Astrocyte (in vitro differentiated cells and primary cell): ENCODE results near the gene FBN1. TPM values are rescaled to one million over a fixed set of nuclear protein-coding genes. Genes with fewer than 3 reads are reported as not detected.

Experiments used
- DNase-seq: peaks from one replicate; pipeline ENCODE4 v3.0.0-alpha.2; 2010; ENCODE audit warnings: low read depth
- FAIRE-seq: peaks from 2 replicates; lab custom pipeline; 2011; peaks lifted over from hg19 to GRCh38; lab: Jason Lieb, UNC
- H2AFZ ChIP-seq: 2 replicates; pipeline ENCODE4 v1.6.0; 2012; ENCODE audit warnings: low read depth, low read length, inconsistent platforms
- H3K27ac ChIP-seq: 2 replicates; pipeline ENCODE4 v1.5.1; 2011; ENCODE audit warnings: low read depth, low read length, inconsistent platforms
- H3K27me3 ChIP-seq: 2 replicates; pipeline ENCODE4 v1.6.0; 2011; ENCODE audit warnings: low read length, inconsistent platforms; ENCODE audit not compliant: insufficient read depth
- H3K36me3 ChIP-seq: 2 replicates; pipeline ENCODE4 v1.5.1; 2011; ENCODE audit warnings: low read length, inconsistent platforms; ENCODE audit not compliant: insufficient read depth
- H3K4me1 ChIP-seq: 2 replicates; pipeline ENCODE4 v1.5.1; 2011; ENCODE audit warnings: low read length, inconsistent platforms; ENCODE audit not compliant: insufficient read depth
- H3K4me2 ChIP-seq: 2 replicates; pipeline ENCODE4 v1.6.0; 2012; ENCODE audit warnings: low read length, inconsistent platforms
- H3K4me3 ChIP-seq: 2 replicates; pipeline ENCODE4 v1.5.1; 2011; ENCODE audit warnings: low read depth, mild to moderate bottlenecking, low read length, inconsistent platforms; ENCODE audit not compliant: insufficient read depth
- H3K79me2 ChIP-seq: 2 replicates; pipeline ENCODE4 v1.6.0; 2012; ENCODE audit warnings: mild to moderate bottlenecking, low read length, inconsistent platforms; ENCODE audit not compliant: insufficient read depth
- H3K9ac ChIP-seq: 2 replicates; pipeline ENCODE4 v1.6.0; 2012; ENCODE audit warnings: mild to moderate bottlenecking, low read length, inconsistent platforms
- H3K9me3 ChIP-seq: 2 replicates; pipeline ENCODE4 v1.5.1; 2012; ENCODE audit warnings: low read depth, mild to moderate bottlenecking, low read length, inconsistent platforms; ENCODE audit not compliant: insufficient read depth
- H4K20me1 ChIP-seq: 2 replicates; pipeline ENCODE4 v1.6.0; 2012; ENCODE audit warnings: low read length, inconsistent platforms; ENCODE audit not compliant: insufficient read depth
- H3K27ac Mint-ChIP-seq: one replicate; pipeline ENCODE4 v1.8.0; 2021; ENCODE audit warnings: mild to moderate bottlenecking, mixed read lengths; ENCODE audit not compliant: unreplicated experiment
- H3K27me3 Mint-ChIP-seq: one replicate; pipeline ENCODE4 v1.8.0; 2021; ENCODE audit warnings: low read depth, mixed read lengths; ENCODE audit not compliant: unreplicated experiment
- H3K36me3 Mint-ChIP-seq: one replicate; pipeline ENCODE4 v1.8.0; 2021; ENCODE audit warnings: low read depth, mixed read lengths; ENCODE audit not compliant: unreplicated experiment
- H3K4me1 Mint-ChIP-seq: one replicate; pipeline ENCODE4 v1.8.0; 2021; ENCODE audit warnings: low read depth, mixed read lengths; ENCODE audit not compliant: unreplicated experiment
- H3K4me3 Mint-ChIP-seq: one replicate; pipeline ENCODE4 v1.8.0; 2021; ENCODE audit warnings: mild to moderate bottlenecking, moderate library complexity, mixed read lengths; ENCODE audit not compliant: unreplicated experiment
- H3K9me3 Mint-ChIP-seq: one replicate; pipeline ENCODE4 v1.8.0; 2021; ENCODE audit warnings: mild to moderate bottlenecking, mixed read lengths; ENCODE audit not compliant: unreplicated experiment
- EZH2 ChIP-seq: IDR thresholded peaks from 2 replicates; pipeline ENCODE4 v1.6.1; 2012; ENCODE audit warnings: mild to moderate bottlenecking, low read length, inconsistent platforms; ENCODE audit not compliant: insufficient read depth
- total RNA-seq: library from RNA; stranded (reverse); gene quantifications from 2 replicates; pipeline ENCODE4 v1.2.1, GENCODE V29; 2021
- TF ChIP-seq, protein P1 (sequence below): IDR thresholded peaks from 2 replicates; pipeline ENCODE4 v1.5.1; 2011; ENCODE audit warnings: low read depth, mild to moderate bottlenecking, inconsistent platforms, low read length, moderate library complexity; ENCODE audit not compliant: insufficient read depth

Gene FBN1
- total RNA-seq, 1 donor from 2014 or later, result 210 TPM

DNA sequence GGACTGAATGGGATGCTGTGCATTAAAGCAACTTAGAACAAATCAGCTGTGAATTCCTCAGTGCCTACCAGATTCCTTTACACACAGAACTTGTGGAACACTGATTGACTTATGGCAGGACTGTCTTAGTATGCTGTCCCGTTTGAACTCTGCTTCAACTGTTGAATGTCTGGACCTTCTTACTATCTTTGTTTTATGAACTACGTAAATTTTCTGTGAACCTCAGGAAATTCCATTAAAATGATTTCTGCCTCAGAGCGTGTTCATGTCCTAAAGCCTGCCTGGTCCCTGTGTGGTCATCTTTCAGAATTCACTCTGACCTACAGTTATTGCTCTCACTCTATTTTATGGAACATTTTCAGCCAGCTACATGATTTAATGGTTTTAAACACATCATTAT, 29.4 kb upstream of the FBN1 start:
- FAIRE-seq, result peak; percentile 91

DNA sequence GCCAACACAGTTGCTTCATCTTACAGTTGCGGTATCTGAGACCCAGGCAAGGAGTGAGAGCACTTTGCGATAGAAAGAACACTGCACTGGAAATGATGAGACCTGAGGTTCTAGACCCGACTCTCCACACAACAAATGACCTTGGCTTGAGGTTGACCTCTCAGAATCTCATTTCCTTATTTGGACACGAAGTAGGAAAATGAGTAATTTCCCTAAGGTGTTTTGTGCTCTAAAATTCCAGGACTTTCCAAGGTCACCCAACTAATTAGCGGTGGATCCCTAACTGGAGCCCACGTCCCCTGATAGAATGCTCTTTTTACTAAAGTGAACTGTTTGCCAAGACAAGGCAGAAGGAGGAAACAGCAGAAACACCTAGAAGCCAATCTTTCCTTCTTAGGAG, 26.7 kb upstream of the FBN1 start:
- Histone ChIP-seq H3K27ac (peak overlapping the region; percentile 89), H3K36me3 (no peaks in the 10 kb centered on the region), H3K4me2 (peak overlapping the region; percentile 51), H3K4me3 (no peak overlapping the region), H2AFZ (no peak overlapping the region), H4K20me1 (no peaks in the 10 kb centered on the region), H3K27me3 (no peaks in the 10 kb centered on the region), H3K79me2 (no peaks in the 10 kb centered on the region), H3K9me3 (no peaks in the 10 kb centered on the region), H3K9ac (peak overlapping the region; percentile 61), H3K4me1 (peaks cover 45% of the 10 kb centered on the region)
- Mint-ChIP-seq H3K36me3 (peaks cover 2% of the 10 kb centered on the region), H3K4me1 (peaks cover 6% of the 10 kb centered on the region), H3K4me3 (no peak overlapping the region), H3K27ac (peak overlapping the region; percentile 38), H3K27me3 (peaks cover 2% of the 10 kb centered on the region), H3K9me3 (peaks cover 6% of the 10 kb centered on the region)
- DNase-seq, result no peak
- FAIRE-seq, result no peak
- no peak for TF ChIP-seq EZH2
- TF ChIP-seq, protein P1, sequence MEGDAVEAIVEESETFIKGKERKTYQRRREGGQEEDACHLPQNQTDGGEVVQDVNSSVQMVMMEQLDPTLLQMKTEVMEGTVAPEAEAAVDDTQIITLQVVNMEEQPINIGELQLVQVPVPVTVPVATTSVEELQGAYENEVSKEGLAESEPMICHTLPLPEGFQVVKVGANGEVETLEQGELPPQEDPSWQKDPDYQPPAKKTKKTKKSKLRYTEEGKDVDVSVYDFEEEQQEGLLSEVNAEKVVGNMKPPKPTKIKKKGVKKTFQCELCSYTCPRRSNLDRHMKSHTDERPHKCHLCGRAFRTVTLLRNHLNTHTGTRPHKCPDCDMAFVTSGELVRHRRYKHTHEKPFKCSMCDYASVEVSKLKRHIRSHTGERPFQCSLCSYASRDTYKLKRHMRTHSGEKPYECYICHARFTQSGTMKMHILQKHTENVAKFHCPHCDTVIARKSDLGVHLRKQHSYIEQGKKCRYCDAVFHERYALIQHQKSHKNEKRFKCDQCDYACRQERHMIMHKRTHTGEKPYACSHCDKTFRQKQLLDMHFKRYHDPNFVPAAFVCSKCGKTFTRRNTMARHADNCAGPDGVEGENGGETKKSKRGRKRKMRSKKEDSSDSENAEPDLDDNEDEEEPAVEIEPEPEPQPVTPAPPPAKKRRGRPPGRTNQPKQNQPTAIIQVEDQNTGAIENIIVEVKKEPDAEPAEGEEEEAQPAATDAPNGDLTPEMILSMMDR, result no peak

More for the DNA sequence above, 29.4 kb upstream of the FBN1 start:
- no peaks in the 10 kb centered on the region for H3K36me3 ChIP-seq
- Mint-ChIP-seq H3K36me3 (peaks cover 2% of the 10 kb centered on the region), H3K27me3 (peaks cover 2% of the 10 kb centered on the region), H3K4me1 (peaks cover 3% of the 10 kb centered on the region), H3K9me3 (peaks cover 6% of the 10 kb centered on the region), H3K4me3 (no peak overlapping the region), H3K27ac (no peak overlapping the region)
- TF ChIP-seq, protein P1, result no peak
- no peak for TF ChIP-seq EZH2
- peaks cover 37% of the 10 kb centered on the region for H3K4me1 ChIP-seq
- no peak overlapping the region for H3K4me3 ChIP-seq
- H3K9me3 ChIP-seq, result no peaks in the 10 kb centered on the region
- DNase-seq, result peak; percentile 76
- peak overlapping the region; percentile 64 for H3K27ac ChIP-seq
- no peaks in the 10 kb centered on the region for H4K20me1 ChIP-seq
- no peaks in the 10 kb centered on the region for H3K79me2 ChIP-seq
- no peak overlapping the region for H2AFZ ChIP-seq
- no peaks in the 10 kb centered on the region for H3K27me3 ChIP-seq
- H3K4me2 ChIP-seq, result peak overlapping the region; percentile 36
- H3K9ac ChIP-seq, result peak overlapping the region; percentile 50
